Neural progenitor cell (in vitro differentiated cells): ENCODE measurements around the gene PARP6. TPM values are rescaled to one million over a fixed set of nuclear protein-coding genes. Genes with fewer than 3 reads are reported as not detected.

Experiments
- DNase-seq: peaks from one replicate; pipeline ENCODE4 v3.0.0-alpha.2; 2016; ENCODE audit warnings: low spot score
- H2AFZ ChIP-seq: fragments of 200-600 bp; sonication (generic); replicated peaks from 2 replicates; pipeline ENCODE4 v1.6.1; 2016; ENCODE audit warnings: antibody characterized with exemption
- H3F3A ChIP-seq: fragments of 200-600 bp; sonication (generic); 2 replicates; pipeline ENCODE4 v1.6.1; 2016; ENCODE audit warnings: antibody characterized with exemption, low read depth
- H3K27ac ChIP-seq: fragments of 200-600 bp; sonication (generic); 2 replicates; pipeline ENCODE4 v1.5.1; 2016; ENCODE audit warnings: mild to moderate bottlenecking
- H3K27me3 ChIP-seq: fragments of 200-600 bp; sonication (generic); 2 replicates; pipeline ENCODE4 v1.6.1; 2016; ENCODE audit warnings: mild to moderate bottlenecking, moderate library complexity
- H3K36me3 ChIP-seq: fragments of 200-600 bp; sonication (generic); 2 replicates; pipeline ENCODE4 v1.5.1; 2016
- H3K4me1 ChIP-seq: fragments of 200-600 bp; sonication (generic); 2 replicates; pipeline ENCODE4 v1.6.1; 2016; ENCODE audit warnings: mixed run types
- H3K4me2 ChIP-seq: fragments of 200-600 bp; sonication (generic); 2 replicates; pipeline ENCODE4 v1.6.1; 2016
- H3K4me3 ChIP-seq: fragments of 200-600 bp; sonication (generic); 2 replicates; pipeline ENCODE4 v1.5.1; 2016
- H3K79me2 ChIP-seq: fragments of 200-600 bp; sonication (generic); 2 replicates; pipeline ENCODE4 v1.6.1; 2016; ENCODE audit warnings: low read depth
- H3K9ac ChIP-seq: fragments of 200-600 bp; sonication (generic); 2 replicates; pipeline ENCODE4 v1.6.1; 2016
- H3K9me3 ChIP-seq: fragments of 200-600 bp; sonication (generic); 2 replicates; pipeline ENCODE4 v1.5.1; 2016; ENCODE audit warnings: low read depth
- H4K20me1 ChIP-seq: fragments of 200-600 bp; sonication (generic); 2 replicates; pipeline ENCODE4 v1.6.1; 2016; ENCODE audit warnings: low read depth
- H3K27ac Mint-ChIP-seq: 3 replicates; pipeline ENCODE4 v1.8.0; 2021; ENCODE audit warnings: mixed read lengths
- H3K27me3 Mint-ChIP-seq: 2 replicates; pipeline ENCODE4 v1.8.0; 2022; ENCODE audit warnings: low read depth, mild to moderate bottlenecking, inconsistent platforms, moderate library complexity, mixed read lengths; ENCODE audit not compliant: insufficient read depth
- H3K36me3 Mint-ChIP-seq: 3 replicates; pipeline ENCODE4 v1.8.0; 2021; ENCODE audit warnings: mixed read lengths
- H3K4me1 Mint-ChIP-seq: 3 replicates; pipeline ENCODE4 v1.8.0; 2021; ENCODE audit warnings: mixed read lengths
- H3K4me3 Mint-ChIP-seq: 3 replicates; pipeline ENCODE4 v1.8.0; 2021; ENCODE audit warnings: mild to moderate bottlenecking, moderate library complexity, mixed read lengths
- H3K9me3 Mint-ChIP-seq: 3 replicates; pipeline ENCODE4 v1.8.0; 2020; ENCODE audit warnings: mixed read lengths
- CTCF ChIP-seq: fragments of 200-600 bp; sonication (generic); IDR thresholded peaks from 2 replicates; pipeline ENCODE4 v1.5.1; 2017; ENCODE audit warnings: antibody characterized with exemption, mild to moderate bottlenecking
- EZH2 ChIP-seq: fragments of 200-600 bp; sonication (generic); IDR thresholded peaks from 2 replicates; pipeline ENCODE4 v1.6.1; 2017; ENCODE audit warnings: antibody characterized with exemption, mild to moderate bottlenecking, moderate library complexity
- EZH2phosphoT487 ChIP-seq: fragments of 200-600 bp; sonication (generic); IDR thresholded peaks from 2 replicates; pipeline ENCODE4 v1.6.1; 2017; ENCODE audit warnings: antibody characterized with exemption
- total RNA-seq: library from RNA; depleted of rRNA; stranded (reverse); fragments of >200 nt; gene quantifications from 2 replicates; pipeline ENCODE4 v1.2.3, GENCODE V29; 2015; ENCODE audit warnings: low replicate concordance

PARP6 gene
- total RNA-seq, 1 donor from 2014 or later, result 38.6 TPM

- Histone ChIP-seq H3K4me1 (no peaks in the 10 kb centered on the region), H2AFZ (no peak overlapping the region), H3K27ac (no peak overlapping the region), H3F3A (no peaks in the 10 kb centered on the region), H3K79me2 (no peaks in the 10 kb centered on the region), H3K9me3 (no peaks in the 10 kb centered on the region), H3K27me3 (peaks cover 82% of the 10 kb centered on the region), H4K20me1 (no peaks in the 10 kb centered on the region), H3K4me3 (no peak overlapping the region), H3K9ac (no peak overlapping the region), H3K36me3 (no peaks in the 10 kb centered on the region), H3K4me2 (no peak overlapping the region)
- H3K4me3 Mint-ChIP-seq, result no peak overlapping the region
- no peak overlapping the region for H3K27ac Mint-ChIP-seq
- DNase-seq, result no peak
- peaks cover 19% of the 10 kb centered on the region for H3K4me1 Mint-ChIP-seq
- H3K9me3 Mint-ChIP-seq, result no peaks in the 10 kb centered on the region
- H3K36me3 Mint-ChIP-seq, result no peaks in the 10 kb centered on the region
- TF ChIP-seq EZH2phosphoT487 (no peak), CTCF (no peak), EZH2 (no peak)
- H3K27me3 Mint-ChIP-seq, result peaks cover 23% of the 10 kb centered on the region
Measured at GRCh38 chr15:72307026-72307425, 34.7 kb upstream of the PARP6 start.

GRCh38 chr15:72306211-72306785 is 33.9 kb upstream of the PARP6 start:
- H3K4me3 ChIP-seq, result no peak overlapping the region
- H3K4me1 ChIP-seq, result no peaks in the 10 kb centered on the region
- Mint-ChIP-seq H3K27me3 (peaks cover 27% of the 10 kb centered on the region), H3K36me3 (no peaks in the 10 kb centered on the region), H3K4me1 (peaks cover 19% of the 10 kb centered on the region), H3K4me3 (no peak overlapping the region), H3K27ac (no peak overlapping the region), H3K9me3 (no peaks in the 10 kb centered on the region)
- TF ChIP-seq CTCF (no peak), EZH2 (no peak), EZH2phosphoT487 (no peak)
- H3K36me3 ChIP-seq, result no peaks in the 10 kb centered on the region
- no peaks in the 10 kb centered on the region for H3K9me3 ChIP-seq
- no peak overlapping the region for H2AFZ ChIP-seq
- no peak overlapping the region for H3K27ac ChIP-seq
- no peaks in the 10 kb centered on the region for H3F3A ChIP-seq
- no peaks in the 10 kb centered on the region for H3K79me2 ChIP-seq
- H4K20me1 ChIP-seq, result no peaks in the 10 kb centered on the region
- no peak overlapping the region for H3K9ac ChIP-seq
- peaks cover 76% of the 10 kb centered on the region for H3K27me3 ChIP-seq
- peak; percentile 76 for DNase-seq
- no peak overlapping the region for H3K4me2 ChIP-seq

- Mint-ChIP-seq H3K36me3 (no peaks in the 10 kb centered on the region), H3K27me3 (peaks cover 23% of the 10 kb centered on the region), H3K4me1 (peaks cover 19% of the 10 kb centered on the region), H3K27ac (no peak overlapping the region), H3K4me3 (no peak overlapping the region), H3K9me3 (no peaks in the 10 kb centered on the region)
- H2AFZ ChIP-seq, result no peak overlapping the region
- H3K36me3 ChIP-seq, result no peaks in the 10 kb centered on the region
- H3K27me3 ChIP-seq, result peaks cover 64% of the 10 kb centered on the region
- H3K79me2 ChIP-seq, result no peaks in the 10 kb centered on the region
- no peaks in the 10 kb centered on the region for H4K20me1 ChIP-seq
- no peak for TF ChIP-seq EZH2phosphoT487
- TF ChIP-seq EZH2, result no peak
- no peak for TF ChIP-seq CTCF
- no peak overlapping the region for H3K4me2 ChIP-seq
- H3K27ac ChIP-seq, result no peak overlapping the region
- no peak overlapping the region for H3K9ac ChIP-seq
- no peaks in the 10 kb centered on the region for H3K4me1 ChIP-seq
- no peak overlapping the region for H3K4me3 ChIP-seq
- no peaks in the 10 kb centered on the region for H3K9me3 ChIP-seq
- DNase-seq, result no peak
- H3F3A ChIP-seq, result no peaks in the 10 kb centered on the region
Measured at GRCh38 chr15:72304596-72304995, 32.2 kb upstream of the PARP6 start.
